ENCODE data around the gene CDH22. TPM values are rescaled to one million over a fixed set of nuclear protein-coding genes. Genes with fewer than 3 reads are reported as not detected.

Gene CDH22
- total and polyA plus RNA-seq, 9 of the 15 experiments (the other 6 are each of a cell fraction or from before 2014, with no cell fraction given) = 0.07 to 0.08 TPM; not detected in 7

DNA sequence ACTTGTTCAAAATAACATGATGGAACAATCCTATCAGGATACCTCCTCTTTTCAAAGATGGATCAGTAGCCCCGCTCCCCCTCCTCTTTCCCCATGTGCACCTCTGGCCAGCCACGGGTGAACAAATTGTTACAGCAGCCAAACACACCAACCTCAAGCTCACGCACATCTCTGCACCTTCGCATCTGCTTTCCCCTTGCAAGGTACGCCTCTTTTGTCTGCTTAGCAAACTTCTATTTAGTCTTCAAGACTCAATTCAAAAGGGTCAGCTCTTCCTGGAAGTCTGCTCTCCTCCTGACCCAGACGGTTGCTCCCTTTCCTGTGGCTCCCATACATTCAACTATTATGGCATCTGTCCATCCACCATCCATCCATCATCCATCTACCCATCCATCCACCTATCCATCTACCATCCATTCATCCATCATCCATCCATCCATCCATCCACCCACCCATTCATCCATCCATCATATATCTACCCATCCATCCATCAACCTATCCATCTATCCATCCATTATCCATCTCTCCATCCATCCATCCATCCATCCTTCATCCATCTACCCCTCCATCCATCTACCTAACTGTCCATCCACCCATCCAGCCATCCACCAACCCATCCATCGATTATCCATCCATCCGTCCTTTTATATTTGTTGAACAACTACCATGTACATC is 36.3 kb upstream of the CDH22 start (continued):
- TF ChIP-seq, protein P1, sequence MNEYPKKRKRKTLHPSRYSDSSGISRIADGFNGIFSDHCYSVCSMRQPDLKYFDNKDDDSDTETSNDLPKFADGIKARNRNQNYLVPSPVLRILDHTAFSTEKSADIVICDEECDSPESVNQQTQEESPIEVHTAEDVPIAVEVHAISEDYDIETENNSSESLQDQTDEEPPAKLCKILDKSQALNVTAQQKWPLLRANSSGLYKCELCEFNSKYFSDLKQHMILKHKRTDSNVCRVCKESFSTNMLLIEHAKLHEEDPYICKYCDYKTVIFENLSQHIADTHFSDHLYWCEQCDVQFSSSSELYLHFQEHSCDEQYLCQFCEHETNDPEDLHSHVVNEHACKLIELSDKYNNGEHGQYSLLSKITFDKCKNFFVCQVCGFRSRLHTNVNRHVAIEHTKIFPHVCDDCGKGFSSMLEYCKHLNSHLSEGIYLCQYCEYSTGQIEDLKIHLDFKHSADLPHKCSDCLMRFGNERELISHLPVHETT (CRISPR knock-in tag; conservative IDR thresholded peaks at IDR 0.05 in 1 of 2, IDR thresholded peaks at IDR 0.05 in 1 of 2) = no peak
- TF ChIP-seq, protein P2, sequence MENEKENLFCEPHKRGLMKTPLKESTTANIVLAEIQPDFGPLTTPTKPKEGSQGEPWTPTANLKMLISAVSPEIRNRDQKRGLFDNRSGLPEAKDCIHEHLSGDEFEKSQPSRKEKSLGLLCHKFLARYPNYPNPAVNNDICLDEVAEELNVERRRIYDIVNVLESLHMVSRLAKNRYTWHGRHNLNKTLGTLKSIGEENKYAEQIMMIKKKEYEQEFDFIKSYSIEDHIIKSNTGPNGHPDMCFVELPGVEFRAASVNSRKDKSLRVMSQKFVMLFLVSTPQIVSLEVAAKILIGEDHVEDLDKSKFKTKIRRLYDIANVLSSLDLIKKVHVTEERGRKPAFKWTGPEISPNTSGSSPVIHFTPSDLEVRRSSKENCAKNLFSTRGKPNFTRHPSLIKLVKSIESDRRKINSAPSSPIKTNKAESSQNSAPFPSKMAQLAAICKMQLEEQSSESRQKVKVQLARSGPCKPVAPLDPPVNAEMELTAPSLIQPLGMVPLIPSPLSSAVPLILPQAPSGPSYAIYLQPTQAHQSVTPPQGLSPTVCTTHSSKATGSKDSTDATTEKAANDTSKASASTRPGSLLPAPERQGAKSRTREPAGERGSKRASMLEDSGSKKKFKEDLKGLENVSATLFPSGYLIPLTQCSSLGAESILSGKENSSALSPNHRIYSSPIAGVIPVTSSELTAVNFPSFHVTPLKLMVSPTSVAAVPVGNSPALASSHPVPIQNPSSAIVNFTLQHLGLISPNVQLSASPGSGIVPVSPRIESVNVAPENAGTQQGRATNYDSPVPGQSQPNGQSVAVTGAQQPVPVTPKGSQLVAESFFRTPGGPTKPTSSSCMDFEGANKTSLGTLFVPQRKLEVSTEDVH (IDR thresholded peaks at IDR 0.05; ENCODE audit: low read depth, partially characterized antibody) = peak; percentile 37
- no peak for TF ChIP-seq MAZ (CRISPR knock-in tag; conservative IDR thresholded peaks at IDR 0.05 in 1 of 2, IDR thresholded peaks at IDR 0.05 in 1 of 2)
- TF ChIP-seq SMC3 (conservative IDR thresholded peaks at IDR 0.05; ENCODE audit: insufficient read depth, low read depth, low read length) = no peak
- TF ChIP-seq, protein P3, sequence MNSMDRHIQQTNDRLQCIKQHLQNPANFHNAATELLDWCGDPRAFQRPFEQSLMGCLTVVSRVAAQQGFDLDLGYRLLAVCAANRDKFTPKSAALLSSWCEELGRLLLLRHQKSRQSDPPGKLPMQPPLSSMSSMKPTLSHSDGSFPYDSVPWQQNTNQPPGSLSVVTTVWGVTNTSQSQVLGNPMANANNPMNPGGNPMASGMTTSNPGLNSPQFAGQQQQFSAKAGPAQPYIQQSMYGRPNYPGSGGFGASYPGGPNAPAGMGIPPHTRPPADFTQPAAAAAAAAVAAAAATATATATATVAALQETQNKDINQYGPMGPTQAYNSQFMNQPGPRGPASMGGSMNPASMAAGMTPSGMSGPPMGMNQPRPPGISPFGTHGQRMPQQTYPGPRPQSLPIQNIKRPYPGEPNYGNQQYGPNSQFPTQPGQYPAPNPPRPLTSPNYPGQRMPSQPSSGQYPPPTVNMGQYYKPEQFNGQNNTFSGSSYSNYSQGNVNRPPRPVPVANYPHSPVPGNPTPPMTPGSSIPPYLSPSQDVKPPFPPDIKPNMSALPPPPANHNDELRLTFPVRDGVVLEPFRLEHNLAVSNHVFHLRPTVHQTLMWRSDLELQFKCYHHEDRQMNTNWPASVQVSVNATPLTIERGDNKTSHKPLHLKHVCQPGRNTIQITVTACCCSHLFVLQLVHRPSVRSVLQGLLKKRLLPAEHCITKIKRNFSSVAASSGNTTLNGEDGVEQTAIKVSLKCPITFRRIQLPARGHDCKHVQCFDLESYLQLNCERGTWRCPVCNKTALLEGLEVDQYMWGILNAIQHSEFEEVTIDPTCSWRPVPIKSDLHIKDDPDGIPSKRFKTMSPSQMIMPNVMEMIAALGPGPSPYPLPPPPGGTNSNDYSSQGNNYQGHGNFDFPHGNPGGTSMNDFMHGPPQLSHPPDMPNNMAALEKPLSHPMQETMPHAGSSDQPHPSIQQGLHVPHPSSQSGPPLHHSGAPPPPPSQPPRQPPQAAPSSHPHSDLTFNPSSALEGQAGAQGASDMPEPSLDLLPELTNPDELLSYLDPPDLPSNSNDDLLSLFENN (IDR thresholded peaks at IDR 0.05; ENCODE audit: low read depth in 2 of 2, low read length in 2 of 2) = no peak
- TF ChIP-seq JUND (IDR thresholded peaks at IDR 0.05; ENCODE audit: borderline replicate concordance, low read depth, low read length) = no peak
- TF ChIP-seq JUND (tag; IDR thresholded peaks at IDR 0.05; ENCODE audit: borderline replicate concordance, low read depth, low read length) = no peak
- no peak for TF ChIP-seq TAF1 (IDR thresholded peaks at IDR 0.05; ENCODE audit: control insufficient read depth, extremely low read depth, insufficient read depth, low read length, severe bottlenecking)
- TF ChIP-seq ZNF77 (CRISPR knock-in tag; IDR thresholded peaks at IDR 0.05) = no peak
- TF ChIP-seq NELFE (IDR thresholded peaks at IDR 0.05; ENCODE audit: insufficient read depth, insufficient read length) = no peak
- 0 out of 2 replicates have a peak, but pooled peaks have one; percentile 43 for TF ChIP-seq PHB2 (IDR thresholded peaks at IDR 0.05; ENCODE audit: low read depth)
- no peak for TF ChIP-seq NFXL1 (CRISPR knock-in tag; IDR thresholded peaks at IDR 0.05)
- TF ChIP-seq SUPT5H (IDR thresholded peaks at IDR 0.05) = peak; percentile 80
- TF ChIP-seq ZKSCAN1 (IDR thresholded peaks at IDR 0.05; ENCODE audit: low read depth, low read length) = no peak
- TF ChIP-seq CBX3 (IDR thresholded peaks at IDR 0.05; ENCODE audit: borderline replicate concordance in 1 of 2, low read length in 2 of 2) = no peak
- no peak for TF ChIP-seq ATF7 (IDR thresholded peaks at IDR 0.05)
- no peak for TF ChIP-seq COPS2 (conservative IDR thresholded peaks at IDR 0.05)
- no peak for TF ChIP-seq DIDO1 (tag; IDR thresholded peaks at IDR 0.05; ENCODE audit: low read depth)
- no peak for TF ChIP-seq KAT2B (IDR thresholded peaks at IDR 0.05; ENCODE audit: low read depth, low read length)
- TF ChIP-seq MAFK (IDR thresholded peaks at IDR 0.05; ENCODE audit: low read length) = no peak
- no peak for TF ChIP-seq ZNF551 (CRISPR knock-in tag; IDR thresholded peaks at IDR 0.05)
